Neutrophil (primary cell): Measurements from ENCODE around the gene KRT31.
"Not testable (repeated sequence)": the region's sequence is repeated elsewhere in the genome, so short reads cannot be mapped to it uniquely, and the experiment has no call there.

Experiments used
- H3K27ac ChIP-seq: fragments of 200-600 bp; sonication (generic); 2 replicates; pipeline ENCODE4 v1.5.1; 2016; ENCODE audit warnings: mild to moderate bottlenecking, moderate library complexity
- H3K27me3 ChIP-seq: fragments of 200-600 bp; sonication (generic); 2 replicates; pipeline ENCODE4 v1.6.0; 2016; ENCODE audit warnings: mild to moderate bottlenecking
- H3K36me3 ChIP-seq: fragments of 200-600 bp; sonication (generic); 2 replicates; pipeline ENCODE4 v1.5.1; 2017
- H3K4me1 ChIP-seq, 2 experiments: fragments of 200-600 bp in 1 of 2; sonication (generic) in 1 of 2; 1 replicate in 1 of 2; 2 replicates in 1 of 2; pipeline versions ENCODE4 v1.5.1 to v1.6.1; 2013 to 2016; ENCODE audit warnings: low read depth in 1 of 2, low read length in 1 of 2, mild to moderate bottlenecking in 1 of 2, moderate library complexity in 1 of 2; ENCODE audit not compliant: control insufficient read depth in 1 of 2, insufficient read depth in 1 of 2
- H3K4me3 ChIP-seq, 2 experiments: fragments of 200-600 bp in 1 of 2; sonication (generic) in 1 of 2; 1 replicate in 1 of 2; 2 replicates in 1 of 2; pipeline ENCODE4 v1.5.1; 2013 to 2016; ENCODE audit warnings: low read depth in 1 of 2, low read length in 1 of 2, mild to moderate bottlenecking in 1 of 2, moderate library complexity in 1 of 2
- H3K9me3 ChIP-seq: fragments of 200-600 bp; sonication (generic); 2 replicates; pipeline ENCODE4 v1.5.1; 2016
- TF ChIP-seq, protein P1 (sequence below): fragments of 200-600 bp; sonication (generic); IDR thresholded peaks from 2 replicates; pipeline ENCODE4 v1.5.1; 2016; ENCODE audit warnings: antibody characterized with exemption

The KRT31 gene

GRCh38 chr17:41386227-41386626, 11.2 kb downstream of the KRT31 start:
- peaks cover 49% of the 10 kb centered on the region for H3K27me3 ChIP-seq
- no peak overlapping the region for H3K27ac ChIP-seq
- H3K9me3 ChIP-seq: no peaks in the 10 kb centered on the region
- no peak overlapping the region for H3K4me3 ChIP-seq
- TF ChIP-seq, protein P1, sequence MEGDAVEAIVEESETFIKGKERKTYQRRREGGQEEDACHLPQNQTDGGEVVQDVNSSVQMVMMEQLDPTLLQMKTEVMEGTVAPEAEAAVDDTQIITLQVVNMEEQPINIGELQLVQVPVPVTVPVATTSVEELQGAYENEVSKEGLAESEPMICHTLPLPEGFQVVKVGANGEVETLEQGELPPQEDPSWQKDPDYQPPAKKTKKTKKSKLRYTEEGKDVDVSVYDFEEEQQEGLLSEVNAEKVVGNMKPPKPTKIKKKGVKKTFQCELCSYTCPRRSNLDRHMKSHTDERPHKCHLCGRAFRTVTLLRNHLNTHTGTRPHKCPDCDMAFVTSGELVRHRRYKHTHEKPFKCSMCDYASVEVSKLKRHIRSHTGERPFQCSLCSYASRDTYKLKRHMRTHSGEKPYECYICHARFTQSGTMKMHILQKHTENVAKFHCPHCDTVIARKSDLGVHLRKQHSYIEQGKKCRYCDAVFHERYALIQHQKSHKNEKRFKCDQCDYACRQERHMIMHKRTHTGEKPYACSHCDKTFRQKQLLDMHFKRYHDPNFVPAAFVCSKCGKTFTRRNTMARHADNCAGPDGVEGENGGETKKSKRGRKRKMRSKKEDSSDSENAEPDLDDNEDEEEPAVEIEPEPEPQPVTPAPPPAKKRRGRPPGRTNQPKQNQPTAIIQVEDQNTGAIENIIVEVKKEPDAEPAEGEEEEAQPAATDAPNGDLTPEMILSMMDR: no peak
- no peaks in the 10 kb centered on the region for H3K36me3 ChIP-seq
- no peaks in the 10 kb centered on the region for H3K4me1 ChIP-seq

- H3K4me1 ChIP-seq: no peaks in the 10 kb centered on the region
- H3K27me3 ChIP-seq: peaks cover 46% of the 10 kb centered on the region
- no peak overlapping the region for H3K4me3 ChIP-seq
- no peaks in the 10 kb centered on the region for H3K9me3 ChIP-seq
- no peaks in the 10 kb centered on the region for H3K36me3 ChIP-seq
- TF ChIP-seq, protein P1: no peak
- H3K27ac ChIP-seq: no peak overlapping the region
Measured at GRCh38 chr17:41383690-41384089, 13.7 kb downstream of the KRT31 start.

GRCh38 chr17:41382394-41382793, 15.0 kb downstream of the KRT31 start:
- Histone ChIP-seq H3K36me3 (no peaks in the 10 kb centered on the region), H3K4me1 (no peaks in the 10 kb centered on the region), H3K9me3 (no peaks in the 10 kb centered on the region), H3K4me3 (no peak overlapping the region), H3K27me3 (peaks cover 43% of the 10 kb centered on the region), H3K27ac (no peak overlapping the region)
- TF ChIP-seq, protein P1: no peak

- not testable (repeated sequence) for H3K36me3 ChIP-seq, H3K4me3 ChIP-seq, H3K4me1 ChIP-seq, H3K9me3 ChIP-seq, H3K27ac ChIP-seq
- peaks cover 48% of the 10 kb centered on the region for H3K27me3 ChIP-seq
Measured at GRCh38 chr17:41381943-41382342, 15.5 kb downstream of the KRT31 start, which contains the start of gene KRT34. KRT34 (minus strand) TSS chr17:41382306; CDS start chr17:41382246, 60 bp downstream.

GRCh38 chr17:41380091-41380490, 17.3 kb downstream of the KRT31 start:
- not testable (repeated sequence) for H3K36me3 ChIP-seq, H3K9me3 ChIP-seq, H3K4me3 ChIP-seq, H3K27ac ChIP-seq, H3K4me1 ChIP-seq
- H3K27me3 ChIP-seq: peaks cover 53% of the 10 kb centered on the region

- TF ChIP-seq, protein P1: no peak
- Histone ChIP-seq H3K4me1 (no peaks in the 10 kb centered on the region), H3K27ac (no peak overlapping the region), H3K36me3 (no peaks in the 10 kb centered on the region), H3K4me3 (no peak overlapping the region), H3K27me3 (peaks cover 74% of the 10 kb centered on the region), H3K9me3 (no peaks in the 10 kb centered on the region)
Measured at GRCh38 chr17:41377546-41377945, 19.9 kb downstream of the KRT31 start.

GRCh38 chr17:41369713-41370112, 27.7 kb downstream of the KRT31 start, which contains the start of gene KRT33B:
KRT33B (minus strand) TSS chr17:41369813; CDS start chr17:41369750, 63 bp downstream.
- H3K9me3 ChIP-seq: no peaks in the 10 kb centered on the region
- H3K27ac ChIP-seq: no peak within 1 kb of the TSS
- no peaks in the 10 kb centered on the region for H3K36me3 ChIP-seq
- TF ChIP-seq, protein P1: no peak
- H3K4me1 ChIP-seq: no peaks in the 10 kb centered on the region
- H3K4me3 ChIP-seq: no peak within 1 kb of the TSS
- H3K27me3 ChIP-seq: peaks cover 72% of the 10 kb centered on the region
